Measurements from ENCODE around the gene MYG1.

MYG1 gene

GRCh38 chr12:53325511-53326061, 26.1 kb downstream of the MYG1 start:
- peak overlapping the region; percentile 71 for H4K8ac ChIP-seq (ENCODE audit: low read depth, low read length)
- no peaks in the 10 kb centered on the region for H3K36me3 ChIP-seq (ENCODE audit: control insufficient read depth in 1 of 2, insufficient read depth in 2 of 2, low read length in 2 of 2)
- no peak overlapping the region for H2AK5ac ChIP-seq (ENCODE audit: low read length)
- no peak overlapping the region for H2BK5ac ChIP-seq (ENCODE audit: low read depth, low read length, poor library complexity)
- H3K27ac ChIP-seq (ENCODE audit: low read depth, low read length) = no peak overlapping the region
- H3K79me2 ChIP-seq (ENCODE audit: control insufficient read depth, insufficient read depth, low read length, poor library complexity) = peaks cover 2% of the 10 kb centered on the region
- peak overlapping the region; percentile 77 for H2AFZ ChIP-seq (ENCODE audit: insufficient read depth, low read length, poor library complexity)
- H3K4me3 ChIP-seq (ENCODE audit: low read depth, low read length) = peak overlapping the region; percentile 57
- H3K9ac ChIP-seq (ENCODE audit: low read length) = no peak overlapping the region
- peaks cover 9% of the 10 kb centered on the region for H3K79me1 ChIP-seq (ENCODE audit: low read length)
- peaks cover 3 to 14% of the 10 kb centered on the region in 2 experiments for H3K4me1 ChIP-seq (ENCODE audit: control insufficient read depth in 1 of 2, insufficient read depth in 2 of 2, low read length in 2 of 2)
- H2BK120ac ChIP-seq (ENCODE audit: insufficient read depth, low read length, poor library complexity) = no peak overlapping the region
- WGBS (ENCODE audit: extremely low coverage, insufficient coverage, insufficient read length) = no CpG with 5 or more reads among the region's 50 CpGs
- H4K12ac ChIP-seq (ENCODE audit: low read depth, low read length) = peak overlapping the region; percentile 41
- peaks cover 19% of the 10 kb centered on the region for H3K27me3 ChIP-seq (ENCODE audit: insufficient read depth, low read length)
- peak overlapping the region; percentile 96 for H3K4me2 ChIP-seq (ENCODE audit: low read length)
- H4K91ac ChIP-seq (ENCODE audit: low read depth, low read length) = peak overlapping the region; percentile 75
- H3K18ac ChIP-seq (ENCODE audit: low read length) = no peak overlapping the region
- no peak overlapping the region for H2BK12ac ChIP-seq (ENCODE audit: low read length)
- no peak overlapping the region for H3K4ac ChIP-seq (ENCODE audit: low read depth, low read length)
- peaks cover 2% of the 10 kb centered on the region for H3K9me3 ChIP-seq (ENCODE audit: insufficient read depth, low read depth, low read length)
- DNase-seq = peak in 1 of 2 donors; percentile 37
- no peak overlapping the region for H3K23ac ChIP-seq (ENCODE audit: low read length)
- no peak overlapping the region for H3K14ac ChIP-seq (ENCODE audit: low read length)

GRCh38 chr12:53326460-53327185, 27.1 kb downstream of the MYG1 start:
- Histone ChIP-seq H3K9ac (ENCODE audit: low read length) (no peak overlapping the region), H3K4me3 (ENCODE audit: low read depth, low read length) (no peak overlapping the region), H4K91ac (ENCODE audit: low read depth, low read length) (no peak overlapping the region), H3K79me2 (ENCODE audit: control insufficient read depth, insufficient read depth, low read length, poor library complexity) (no peaks in the 10 kb centered on the region), H3K79me1 (ENCODE audit: low read length) (peaks cover 7% of the 10 kb centered on the region), H4K12ac (ENCODE audit: low read depth, low read length) (no peak overlapping the region), H3K23ac (ENCODE audit: low read length) (no peak overlapping the region), H3K27ac (ENCODE audit: low read depth, low read length) (no peak overlapping the region), H3K4ac (ENCODE audit: low read depth, low read length) (no peak overlapping the region), H3K14ac (ENCODE audit: low read length) (no peak overlapping the region), H2AFZ (ENCODE audit: insufficient read depth, low read length, poor library complexity) (no peak overlapping the region), H3K27me3 (ENCODE audit: insufficient read depth, low read length) (peaks cover 19% of the 10 kb centered on the region), H3K9me3 (ENCODE audit: insufficient read depth, low read depth, low read length) (peaks cover 2% of the 10 kb centered on the region), H3K4me1 (ENCODE audit: control insufficient read depth in 1 of 2, insufficient read depth in 2 of 2, low read length in 2 of 2) (peaks cover 3 to 13% of the 10 kb centered on the region in 2 experiments), H3K36me3 (ENCODE audit: control insufficient read depth in 1 of 2, insufficient read depth in 2 of 2, low read length in 2 of 2) (no peaks in the 10 kb centered on the region), H2AK5ac (ENCODE audit: low read length) (no peak overlapping the region), H2BK12ac (ENCODE audit: low read length) (no peak overlapping the region), H2BK5ac (ENCODE audit: low read depth, low read length, poor library complexity) (no peak overlapping the region), H3K4me2 (ENCODE audit: low read length) (no peak overlapping the region), H4K8ac (ENCODE audit: low read depth, low read length) (no peak overlapping the region), H2BK120ac (ENCODE audit: insufficient read depth, low read length, poor library complexity) (no peak overlapping the region), H3K18ac (ENCODE audit: low read length) (no peak overlapping the region)
- WGBS (ENCODE audit: extremely low coverage, insufficient coverage, insufficient read length) = 100% methylated on average over 1 of the region's 8 CpGs
- no peak for DNase-seq

GRCh38 chr12:53327435-53328042, 28.0 kb downstream of the MYG1 start:
- H3K9ac ChIP-seq (ENCODE audit: low read length) = no peak overlapping the region
- no peak overlapping the region for H2BK12ac ChIP-seq (ENCODE audit: low read length)
- no peak overlapping the region for H3K18ac ChIP-seq (ENCODE audit: low read length)
- no CpG with 5 or more reads among the region's 3 CpGs for WGBS (ENCODE audit: extremely low coverage, insufficient coverage, insufficient read length)
- H2BK5ac ChIP-seq (ENCODE audit: low read depth, low read length, poor library complexity) = no peak overlapping the region
- H3K4ac ChIP-seq (ENCODE audit: low read depth, low read length) = no peak overlapping the region
- peak in 1 of 2 donors; percentile 49 for DNase-seq
- H3K27me3 ChIP-seq (ENCODE audit: insufficient read depth, low read length) = peaks cover 19% of the 10 kb centered on the region
- H3K4me3 ChIP-seq (ENCODE audit: low read depth, low read length) = no peak overlapping the region
- H3K14ac ChIP-seq (ENCODE audit: low read length) = no peak overlapping the region
- H3K9me3 ChIP-seq (ENCODE audit: insufficient read depth, low read depth, low read length) = peaks cover 2% of the 10 kb centered on the region
- H3K4me2 ChIP-seq (ENCODE audit: low read length) = no peak overlapping the region
- no peak overlapping the region for H3K23ac ChIP-seq (ENCODE audit: low read length)
- no peaks in the 10 kb centered on the region for H3K79me2 ChIP-seq (ENCODE audit: control insufficient read depth, insufficient read depth, low read length, poor library complexity)
- H3K79me1 ChIP-seq (ENCODE audit: low read length) = peaks cover 4% of the 10 kb centered on the region
- H3K4me1 ChIP-seq (ENCODE audit: control insufficient read depth in 1 of 2, insufficient read depth in 2 of 2, low read length in 2 of 2) = peaks cover 0 to 10% of the 10 kb centered on the region in 2 experiments
- no peak overlapping the region for H4K8ac ChIP-seq (ENCODE audit: low read depth, low read length)
- H2AFZ ChIP-seq (ENCODE audit: insufficient read depth, low read length, poor library complexity) = no peak overlapping the region
- H4K91ac ChIP-seq (ENCODE audit: low read depth, low read length) = no peak overlapping the region
- no peak overlapping the region for H2AK5ac ChIP-seq (ENCODE audit: low read length)
- H3K27ac ChIP-seq (ENCODE audit: low read depth, low read length) = no peak overlapping the region
- no peaks in the 10 kb centered on the region for H3K36me3 ChIP-seq (ENCODE audit: control insufficient read depth in 1 of 2, insufficient read depth in 2 of 2, low read length in 2 of 2)
- no peak overlapping the region for H4K12ac ChIP-seq (ENCODE audit: low read depth, low read length)
- H2BK120ac ChIP-seq (ENCODE audit: insufficient read depth, low read length, poor library complexity) = no peak overlapping the region

- Histone ChIP-seq H2AK5ac (ENCODE audit: low read length) (no peak overlapping the region), H3K79me1 (ENCODE audit: low read length) (peaks cover 4% of the 10 kb centered on the region), H3K36me3 (ENCODE audit: control insufficient read depth in 1 of 2, insufficient read depth in 2 of 2, low read length in 2 of 2) (no peaks in the 10 kb centered on the region), H4K91ac (ENCODE audit: low read depth, low read length) (no peak overlapping the region), H4K12ac (ENCODE audit: low read depth, low read length) (no peak overlapping the region), H3K27ac (ENCODE audit: low read depth, low read length) (no peak overlapping the region), H2BK5ac (ENCODE audit: low read depth, low read length, poor library complexity) (no peak overlapping the region), H3K14ac (ENCODE audit: low read length) (no peak overlapping the region), H3K4ac (ENCODE audit: low read depth, low read length) (no peak overlapping the region), H3K4me3 (ENCODE audit: low read depth, low read length) (no peak overlapping the region), H3K79me2 (ENCODE audit: control insufficient read depth, insufficient read depth, low read length, poor library complexity) (no peaks in the 10 kb centered on the region), H3K4me2 (ENCODE audit: low read length) (no peak overlapping the region), H2BK12ac (ENCODE audit: low read length) (no peak overlapping the region), H3K9ac (ENCODE audit: low read length) (no peak overlapping the region), H3K23ac (ENCODE audit: low read length) (no peak overlapping the region), H4K8ac (ENCODE audit: low read depth, low read length) (no peak overlapping the region), H3K18ac (ENCODE audit: low read length) (no peak overlapping the region), H3K9me3 (ENCODE audit: insufficient read depth, low read depth, low read length) (peaks cover 2% of the 10 kb centered on the region), H2BK120ac (ENCODE audit: insufficient read depth, low read length, poor library complexity) (no peak overlapping the region), H3K27me3 (ENCODE audit: insufficient read depth, low read length) (peaks cover 19% of the 10 kb centered on the region), H3K4me1 (ENCODE audit: control insufficient read depth in 1 of 2, insufficient read depth in 2 of 2, low read length in 2 of 2) (peaks cover 0 to 10% of the 10 kb centered on the region in 2 experiments), H2AFZ (ENCODE audit: insufficient read depth, low read length, poor library complexity) (no peak overlapping the region)
- no peak for DNase-seq
- WGBS (ENCODE audit: extremely low coverage, insufficient coverage, insufficient read length) = no CpG with 5 or more reads among the region's 16 CpGs
Observed at GRCh38 chr12:53328043-53328435, 28.5 kb downstream of the MYG1 start.
